KOPT-K1 (cell line): ENCODE results near the gene PHF3.
"Not testable (repeated sequence)": the region's sequence is repeated elsewhere in the genome, so short reads cannot be mapped to it uniquely, and the experiment has no call there.

ENCODE experiments used
- H3K27ac ChIP-seq: fragments of 200-600 bp; sonication (generic); 2 replicates; pipeline ENCODE4 v1.5.1; 2016; ENCODE audit warnings: antibody characterized with exemption, mild to moderate bottlenecking, low read depth, low read length; ENCODE audit not compliant: poor library complexity, severe bottlenecking
- H3K36me3 ChIP-seq: fragments of 200-600 bp; sonication (generic); 2 replicates; pipeline ENCODE4 v1.5.1; 2017; ENCODE audit warnings: antibody characterized with exemption, mild to moderate bottlenecking, low read length, moderate library complexity; ENCODE audit not compliant: insufficient read depth
- H3K9me3 ChIP-seq: fragments of 200-600 bp; sonication (generic); 2 replicates; pipeline ENCODE4 v1.5.1; 2017; ENCODE audit warnings: antibody characterized with exemption, low read length, mild to moderate bottlenecking; ENCODE audit not compliant: insufficient read depth, poor library complexity, severe bottlenecking

The PHF3 gene

DNA sequence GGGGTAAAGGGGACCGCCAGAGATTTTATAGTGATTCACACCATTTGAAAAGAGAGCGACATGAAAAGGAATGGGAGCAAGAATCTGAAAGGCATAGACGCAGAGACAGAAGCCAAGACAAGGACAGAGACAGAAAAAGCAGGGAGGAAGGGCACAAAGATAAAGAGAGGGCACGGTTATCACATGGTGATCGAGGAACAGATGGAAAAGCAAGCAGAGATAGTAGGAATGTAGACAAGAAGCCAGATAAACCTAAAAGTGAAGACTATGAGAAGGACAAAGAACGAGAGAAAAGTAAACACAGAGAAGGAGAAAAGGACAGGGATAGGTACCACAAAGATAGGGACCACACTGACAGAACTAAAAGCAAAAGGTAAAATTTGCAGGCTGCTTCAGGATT, 77.7 kb downstream of the PHF3 start:
- H3K27ac ChIP-seq: no peak overlapping the region
- H3K36me3 ChIP-seq: peaks cover 85% of the 10 kb centered on the region
- no peaks in the 10 kb centered on the region for H3K9me3 ChIP-seq

GRCh38 chr6:63714091-63714490, 78.5 kb downstream of the PHF3 start:
- no peaks in the 10 kb centered on the region for H3K9me3 ChIP-seq
- no peak overlapping the region for H3K27ac ChIP-seq
- peaks cover 77% of the 10 kb centered on the region for H3K36me3 ChIP-seq

DNA sequence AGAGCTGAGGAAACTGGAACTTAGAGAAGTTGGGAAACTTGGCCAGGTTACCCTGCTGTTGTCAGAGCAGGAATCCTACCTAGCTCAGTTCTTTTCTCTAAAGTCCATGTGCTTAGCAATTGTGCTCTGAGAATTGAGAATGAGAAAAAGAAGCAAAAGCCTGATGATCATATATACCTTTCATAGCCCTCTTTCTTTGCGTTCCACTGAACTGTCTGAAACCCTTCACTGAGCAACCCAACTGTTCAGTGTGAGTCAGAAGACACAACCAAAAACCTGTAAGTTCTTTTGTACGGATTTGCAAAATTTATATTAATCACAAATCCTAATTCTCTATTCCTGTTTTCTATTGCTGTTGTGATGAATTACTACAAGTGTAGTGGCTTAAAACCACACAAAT, 80.6 kb downstream of the PHF3 start:
- peaks cover 57% of the 10 kb centered on the region for H3K36me3 ChIP-seq
- H3K27ac ChIP-seq: no peak overlapping the region
- H3K9me3 ChIP-seq: no peaks in the 10 kb centered on the region

DNA sequence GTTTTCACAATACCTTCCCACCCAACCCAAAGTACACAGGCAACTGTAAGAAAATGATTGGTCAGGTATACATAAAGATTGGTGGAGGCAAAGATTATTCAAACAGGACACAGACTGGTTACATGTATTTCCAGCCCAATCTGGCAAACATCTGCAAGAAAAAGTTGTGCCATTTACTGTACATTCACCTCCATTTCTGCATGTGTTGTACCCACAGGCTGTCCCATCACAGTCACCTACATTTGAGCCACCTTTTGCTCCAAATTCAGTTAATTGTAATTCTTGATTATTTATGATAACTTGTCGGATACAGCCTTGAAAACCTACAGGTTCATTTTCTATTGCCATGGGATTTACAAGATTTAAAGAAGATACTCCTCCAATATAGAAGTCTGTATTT, 85.6 kb downstream of the PHF3 start:
- Histone ChIP-seq H3K36me3 (peaks cover 7% of the 10 kb centered on the region; the same call in 1 of the 2 replicates), H3K27ac (no peak overlapping the region), H3K9me3 (no peaks in the 10 kb centered on the region)

DNA sequence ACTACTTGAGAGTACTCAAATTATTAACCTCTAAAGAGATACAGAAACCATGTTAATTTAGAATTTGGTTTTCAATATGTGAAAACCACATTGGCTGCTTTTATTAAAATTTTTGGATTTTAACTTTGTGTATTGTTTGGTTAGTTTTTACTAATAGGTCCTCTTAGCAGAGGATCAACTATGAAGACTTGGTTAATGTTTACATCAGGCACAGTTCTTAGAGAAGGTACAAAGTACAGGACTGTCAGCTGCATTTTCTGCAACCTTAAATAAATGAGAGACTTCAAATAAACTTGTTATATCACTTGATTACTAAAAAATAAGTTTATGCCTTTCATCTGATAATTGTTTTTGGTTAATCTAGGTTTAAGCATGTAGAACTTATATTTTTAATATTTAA, 89.1 kb downstream of the PHF3 start:
- Histone ChIP-seq H3K27ac (no peak overlapping the region), H3K36me3 (no peaks in the 10 kb centered on the region), H3K9me3 (no peaks in the 10 kb centered on the region)

- Histone ChIP-seq H3K36me3 (no peaks in the 10 kb centered on the region), H3K9me3 (no peaks in the 10 kb centered on the region), H3K27ac (no peak overlapping the region)
These were observed 94.7 kb downstream of the PHF3 start for GRCh38 chr6:63730311-63730710.

GRCh38 chr6:63731930-63732329, 96.3 kb downstream of the PHF3 start:
- H3K9me3 ChIP-seq: no peaks in the 10 kb centered on the region
- H3K27ac ChIP-seq: no peak overlapping the region
- no peaks in the 10 kb centered on the region for H3K36me3 ChIP-seq

- H3K9me3 ChIP-seq: no peaks in the 10 kb centered on the region
- no peak overlapping the region for H3K27ac ChIP-seq
- no peaks in the 10 kb centered on the region for H3K36me3 ChIP-seq
These were observed 96.7 kb downstream of the PHF3 start for GRCh38 chr6:63732336-63732735.

DNA sequence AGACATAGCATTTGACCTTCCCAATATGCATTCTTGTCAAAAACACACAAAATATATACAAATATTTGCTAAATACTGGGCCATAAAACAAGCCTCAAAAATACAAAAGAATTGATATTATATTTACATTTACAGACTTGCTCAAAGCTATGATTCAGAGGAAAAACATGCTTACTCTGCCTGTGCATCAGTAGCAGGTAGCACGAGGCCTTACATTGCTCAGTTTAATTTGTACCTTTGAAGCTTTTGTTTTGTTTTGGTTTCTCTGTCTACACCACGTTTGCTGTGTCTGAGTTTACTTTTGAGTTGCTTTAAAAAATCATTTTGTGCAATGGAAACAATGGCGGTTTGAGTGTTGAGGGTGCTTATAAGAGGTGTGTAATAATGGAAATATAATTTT, 99.3 kb downstream of the PHF3 start:
- Histone ChIP-seq H3K27ac (no peak overlapping the region), H3K9me3 (no peaks in the 10 kb centered on the region), H3K36me3 (no peaks in the 10 kb centered on the region)

DNA sequence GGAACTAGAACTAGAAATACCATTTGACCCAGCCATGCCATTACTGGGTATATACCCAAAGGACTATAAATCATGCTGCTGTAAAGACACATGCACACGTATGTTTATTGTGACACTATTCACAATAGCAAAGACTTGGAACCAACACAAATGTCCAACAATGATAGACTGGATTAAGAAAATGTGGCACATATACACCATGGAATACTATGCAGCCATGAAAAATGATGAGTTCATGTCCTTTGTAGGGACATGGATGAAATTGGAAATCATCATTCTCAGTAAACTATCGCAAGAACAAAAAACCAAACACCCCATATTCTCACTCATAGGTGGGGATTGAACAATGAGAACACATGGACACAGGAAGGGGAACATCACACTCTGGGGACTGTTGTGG, 102.6 kb downstream of the PHF3 start:
- not testable (repeated sequence) for H3K27ac ChIP-seq, H3K9me3 ChIP-seq, H3K36me3 ChIP-seq

DNA sequence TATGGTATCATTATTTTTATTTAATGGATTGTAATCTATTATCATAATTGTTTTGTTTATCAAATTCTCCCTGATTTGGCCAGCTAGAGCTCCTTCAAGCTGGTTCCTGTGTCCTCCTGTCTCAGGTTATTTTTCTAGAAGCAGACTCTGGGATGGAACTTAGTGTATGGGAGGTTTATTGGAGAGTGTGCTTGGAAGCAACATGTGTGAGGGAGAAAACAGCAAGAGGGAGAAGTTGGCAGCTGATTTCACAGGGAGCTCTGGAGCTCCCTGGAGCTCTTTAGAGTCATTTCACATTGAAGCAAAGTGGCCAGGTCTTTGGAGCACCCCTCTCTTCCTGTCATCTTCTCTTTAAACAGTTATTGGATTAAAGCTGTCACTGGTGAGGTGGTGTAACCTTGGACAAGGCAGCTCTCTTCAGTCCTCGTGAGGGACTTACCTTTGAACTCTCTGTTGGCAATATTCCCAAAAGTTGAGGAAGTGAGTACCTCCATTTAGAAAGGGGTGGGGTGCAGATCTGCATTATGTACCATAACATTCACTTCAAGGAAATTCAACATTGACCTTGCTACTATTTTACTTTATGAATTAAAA, 103.6 kb downstream of the PHF3 start:
- H3K36me3 ChIP-seq: no peaks in the 10 kb centered on the region
- no peak overlapping the region for H3K27ac ChIP-seq
- H3K9me3 ChIP-seq: no peaks in the 10 kb centered on the region

- Histone ChIP-seq H3K9me3 (no peaks in the 10 kb centered on the region), H3K27ac (no peak overlapping the region), H3K36me3 (no peaks in the 10 kb centered on the region)
These were observed 105.1 kb downstream of the PHF3 start for GRCh38 chr6:63740709-63741108.

- Histone ChIP-seq H3K27ac (no peak overlapping the region), H3K9me3 (no peaks in the 10 kb centered on the region)
These were observed 106.5 kb downstream of the PHF3 start for GRCh38 chr6:63742060-63742459.

DNA sequence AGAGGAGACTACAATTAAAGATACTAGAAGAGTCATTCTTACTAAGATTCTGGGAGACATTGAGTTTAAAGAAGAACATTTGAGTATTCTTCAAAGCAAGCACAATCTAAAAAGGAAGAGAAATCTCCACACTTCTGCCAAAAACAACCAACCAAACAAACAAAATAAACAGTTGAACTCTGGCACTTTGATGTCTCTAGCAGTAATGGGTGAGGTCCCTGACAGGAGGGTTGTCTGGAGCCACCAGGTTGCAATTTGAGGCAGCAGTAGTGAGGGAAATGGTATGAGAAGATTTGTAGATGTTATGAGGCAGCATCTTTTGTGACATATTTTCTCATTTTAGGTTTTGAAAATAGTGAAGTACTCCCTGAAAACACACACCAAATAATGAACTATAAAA, 108.1 kb downstream of the PHF3 start:
- no peaks in the 10 kb centered on the region for H3K36me3 ChIP-seq

More at GRCh38 chr6:63742060-63742459, 106.5 kb downstream of the PHF3 start:
- H3K36me3 ChIP-seq: no peaks in the 10 kb centered on the region

GRCh38 chr6:63744810-63745209, 109.2 kb downstream of the PHF3 start:
- H3K9me3 ChIP-seq: no peaks in the 10 kb centered on the region
- H3K36me3 ChIP-seq: no peaks in the 10 kb centered on the region
- H3K27ac ChIP-seq: no peak overlapping the region

More for the DNA sequence above, 108.1 kb downstream of the PHF3 start:
- Histone ChIP-seq H3K27ac (no peak overlapping the region), H3K9me3 (no peaks in the 10 kb centered on the region)

GRCh38 chr6:63745784-63746183, 110.2 kb downstream of the PHF3 start:
- Histone ChIP-seq H3K27ac (no peak overlapping the region), H3K36me3 (no peaks in the 10 kb centered on the region), H3K9me3 (no peaks in the 10 kb centered on the region)
